Peyer's patch (tissue), 4 donors: ENCODE data around the gene GRHPR.

Experiments used
- CTCF ChIP-seq, 6 experiments: fragments of 450-650 bp in 4 of 6; fragments of 200-600 bp in 2 of 6; sonication (generic) in 1 of 6; IDR thresholded peaks; one replicate each; pipeline ENCODE4 v1.5.1; 2017 to 2019; ENCODE audit warnings: antibody characterized with exemption in 6 of 6, mild to moderate bottlenecking in 3 of 6, moderate library complexity in 1 of 6
- POLR2A ChIP-seq, 2 donors: fragments of 450-650 bp; IDR thresholded peaks; one replicate each; pipeline ENCODE4 v1.5.1; 2017; ENCODE audit warnings: antibody characterized with exemption in 2 of 2, mild to moderate bottlenecking in 2 of 2, moderate library complexity in 2 of 2

- TF ChIP-seq CTCF (IDR thresholded peaks at IDR 0.05), result no peak
- no peak for TF ChIP-seq POLR2A (IDR thresholded peaks at IDR 0.05)
These were observed 39.1 kb upstream of the GRHPR start for GRCh38 chr9:37383393-37383792.
